Testis (tissue), 2 donors: ENCODE data around the gene KRT28.

Source experiments
- CTCF ChIP-seq, 3 experiments: fragments of 450-650 bp in 2 of 3; fragments of 200-600 bp in 1 of 3; sonication (generic) in 1 of 3; IDR thresholded peaks; one replicate each; pipeline ENCODE4 v1.5.1; 2016 to 2019; ENCODE audit warnings: antibody characterized with exemption in 3 of 3, mild to moderate bottlenecking in 2 of 3, moderate library complexity in 1 of 3
- POLR2A ChIP-seq: fragments of 450-650 bp; IDR thresholded peaks from one replicate; pipeline ENCODE4 v1.6.1; 2017; ENCODE audit warnings: antibody characterized with exemption, mild to moderate bottlenecking, moderate library complexity

GRCh38 chr17:40760105-40761016, 39.4 kb downstream of the KRT28 start:
- TF ChIP-seq CTCF (IDR thresholded peaks at IDR 0.05): no peak
- TF ChIP-seq POLR2A: no peak
